C4-2B (cell line): ENCODE data around the gene TACC3.

Source experiments
- H3K27ac ChIP-seq: fragments of 450-650 bp; 2 replicates; pipeline ENCODE4 v1.5.1; 2017
- ZFX ChIP-seq: fragments of 450-650 bp; IDR thresholded peaks from 2 replicates; pipeline ENCODE4 v1.6.1; 2017
- TF ChIP-seq, protein P1 (sequence below): fragments of 450-650 bp; conservative IDR thresholded peaks from 2 replicates; pipeline ENCODE4 v1.5.1; 2017; ENCODE audit warnings: mild to moderate bottlenecking

Gene TACC3

DNA sequence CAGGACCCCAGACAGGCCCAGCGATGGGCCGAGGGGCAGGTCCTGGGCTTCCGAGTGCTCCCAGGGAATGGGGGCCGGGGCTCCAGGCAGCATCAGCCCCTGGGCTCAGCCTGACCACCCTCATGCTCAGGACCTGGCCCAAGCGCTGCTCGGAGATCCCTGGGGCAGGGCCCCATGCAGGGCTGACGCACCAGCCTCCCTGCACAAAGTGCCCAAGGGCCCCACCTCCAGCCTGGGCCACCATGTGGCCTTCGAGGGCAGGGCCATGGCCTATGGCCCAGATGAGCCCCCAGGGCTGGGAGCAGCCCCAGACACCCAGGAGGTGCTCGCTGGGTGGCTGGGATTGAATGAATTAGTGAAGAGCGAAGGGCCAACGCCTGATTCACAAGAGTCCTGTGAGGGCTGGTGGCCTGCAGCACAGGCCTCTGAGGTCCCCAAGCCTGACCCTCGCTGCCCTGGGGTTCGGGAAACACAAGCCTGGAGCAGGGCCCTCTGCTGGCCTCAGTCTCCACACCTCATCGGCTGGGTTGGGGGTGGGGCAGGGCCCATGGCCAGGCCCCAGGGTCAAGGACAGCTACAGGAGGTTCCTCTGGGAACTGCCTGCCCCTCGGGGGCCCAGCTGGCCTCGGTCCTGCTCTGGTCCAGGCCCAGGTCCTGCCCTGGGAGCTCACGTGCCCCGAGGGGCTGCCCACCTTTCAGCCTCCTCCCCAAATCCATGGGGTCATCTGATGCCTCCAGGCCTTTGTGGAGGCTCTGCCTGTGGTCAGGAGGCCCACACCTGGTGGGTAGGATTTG, 58.5 kb downstream of the TACC3 start:
- H3K27ac ChIP-seq = no peak overlapping the region
- no peak for TF ChIP-seq ZFX
- TF ChIP-seq, protein P1, sequence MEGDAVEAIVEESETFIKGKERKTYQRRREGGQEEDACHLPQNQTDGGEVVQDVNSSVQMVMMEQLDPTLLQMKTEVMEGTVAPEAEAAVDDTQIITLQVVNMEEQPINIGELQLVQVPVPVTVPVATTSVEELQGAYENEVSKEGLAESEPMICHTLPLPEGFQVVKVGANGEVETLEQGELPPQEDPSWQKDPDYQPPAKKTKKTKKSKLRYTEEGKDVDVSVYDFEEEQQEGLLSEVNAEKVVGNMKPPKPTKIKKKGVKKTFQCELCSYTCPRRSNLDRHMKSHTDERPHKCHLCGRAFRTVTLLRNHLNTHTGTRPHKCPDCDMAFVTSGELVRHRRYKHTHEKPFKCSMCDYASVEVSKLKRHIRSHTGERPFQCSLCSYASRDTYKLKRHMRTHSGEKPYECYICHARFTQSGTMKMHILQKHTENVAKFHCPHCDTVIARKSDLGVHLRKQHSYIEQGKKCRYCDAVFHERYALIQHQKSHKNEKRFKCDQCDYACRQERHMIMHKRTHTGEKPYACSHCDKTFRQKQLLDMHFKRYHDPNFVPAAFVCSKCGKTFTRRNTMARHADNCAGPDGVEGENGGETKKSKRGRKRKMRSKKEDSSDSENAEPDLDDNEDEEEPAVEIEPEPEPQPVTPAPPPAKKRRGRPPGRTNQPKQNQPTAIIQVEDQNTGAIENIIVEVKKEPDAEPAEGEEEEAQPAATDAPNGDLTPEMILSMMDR = no peak

- H3K27ac ChIP-seq = no peak overlapping the region
Observed at GRCh38 chr4:1780435-1780834, 59.1 kb downstream of the TACC3 start.

GRCh38 chr4:1783015-1783414, 61.7 kb downstream of the TACC3 start:
- H3K27ac ChIP-seq = no peak overlapping the region
- TF ChIP-seq, protein P1 = no peak
- no peak for TF ChIP-seq ZFX

More at GRCh38 chr4:1780435-1780834, 59.1 kb downstream of the TACC3 start:
- TF ChIP-seq, protein P1 = no peak
- TF ChIP-seq ZFX = no peak

- no peak overlapping the region for H3K27ac ChIP-seq
- TF ChIP-seq, protein P1 = no peak
- no peak for TF ChIP-seq ZFX
Observed at GRCh38 chr4:1783970-1784369, 62.6 kb downstream of the TACC3 start.

DNA sequence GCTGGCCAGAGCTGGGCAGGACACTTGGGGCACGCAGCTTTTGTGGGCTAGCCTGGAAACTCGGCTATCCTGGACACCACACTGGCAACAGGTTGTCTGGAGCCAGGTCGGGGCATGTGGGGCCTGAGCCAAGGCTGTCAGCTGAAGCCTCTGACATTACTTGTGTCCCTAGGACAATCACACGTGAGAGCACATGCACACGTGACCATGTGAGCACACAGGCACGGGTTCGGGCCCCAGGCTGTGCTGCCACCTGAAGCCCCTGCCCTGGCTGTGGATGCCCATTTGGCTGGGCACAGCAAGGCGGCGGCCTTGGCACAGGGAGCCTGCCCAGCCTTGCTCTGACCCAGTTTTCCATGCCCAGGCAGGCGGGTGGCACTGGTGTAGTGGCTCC, 63.1 kb downstream of the TACC3 start:
- TF ChIP-seq, protein P1 = no peak
- no peak for TF ChIP-seq ZFX
- H3K27ac ChIP-seq = no peak overlapping the region

DNA sequence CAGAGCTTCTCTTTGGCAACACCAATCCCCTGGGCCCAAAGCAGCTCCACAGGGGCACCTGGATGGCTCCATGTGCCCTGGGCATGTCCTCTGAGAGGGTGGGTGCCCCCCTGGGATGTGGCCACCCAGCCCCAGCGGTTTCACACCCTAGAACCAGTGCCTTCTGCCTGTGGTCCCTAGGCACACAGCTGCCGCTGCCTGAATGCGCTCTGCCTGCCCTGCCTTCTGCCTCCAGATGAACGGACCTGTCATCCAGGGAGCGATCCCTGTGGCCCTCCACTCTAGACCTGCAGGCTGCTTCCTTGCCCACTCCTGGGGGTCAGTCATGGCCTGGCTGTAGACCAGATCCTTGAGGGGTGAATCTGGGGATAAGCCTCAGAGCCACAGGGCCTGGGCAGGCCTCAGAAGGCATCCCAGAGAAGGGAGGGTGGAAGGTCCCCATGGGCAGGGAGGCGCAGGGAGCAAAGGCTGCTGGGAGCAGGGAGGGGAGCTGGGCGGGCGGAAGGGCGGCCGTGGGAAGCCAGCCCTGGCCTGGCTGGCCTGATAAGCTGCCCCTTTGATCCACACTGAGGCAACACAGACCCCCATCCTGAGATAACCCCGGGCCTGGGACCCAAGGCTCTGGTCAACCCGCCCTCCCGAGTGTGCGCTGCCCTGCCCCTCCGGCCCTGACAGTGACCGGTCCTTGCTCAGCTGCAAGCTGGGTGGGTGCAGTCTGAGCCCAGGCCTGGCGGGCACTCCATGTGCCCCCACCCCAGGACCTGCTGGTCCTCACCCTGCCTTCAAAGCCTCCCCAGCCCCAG, 63.7 kb downstream of the TACC3 start:
- H3K27ac ChIP-seq = no peak overlapping the region
- TF ChIP-seq, protein P1 = no peak
- no peak for TF ChIP-seq ZFX

GRCh38 chr4:1785592-1785991, 64.3 kb downstream of the TACC3 start:
- no peak for TF ChIP-seq ZFX
- TF ChIP-seq, protein P1 = no peak
- H3K27ac ChIP-seq = no peak overlapping the region
